Loucy (cell line): Measurements from ENCODE around the gene NCAPH2.

ENCODE experiments used
- H2AFZ ChIP-seq: fragments of 200-600 bp; sonication (generic); 2 replicates; pipeline ENCODE4 v1.6.0; 2016; ENCODE audit warnings: antibody characterized with exemption, mild to moderate bottlenecking, low read length, moderate library complexity
- H3F3A ChIP-seq: fragments of 200-600 bp; 2 replicates; pipeline ENCODE4 v1.6.0; 2016; ENCODE audit warnings: antibody characterized with exemption, low read depth, mild to moderate bottlenecking
- H3K27me3 ChIP-seq: fragments of 200-600 bp; sonication (generic); 2 replicates; pipeline ENCODE4 v1.6.1; 2014; ENCODE audit warnings: low read length, mild to moderate bottlenecking; ENCODE audit not compliant: insufficient read depth, poor library complexity, severe bottlenecking
- H3K36me3 ChIP-seq: fragments of 200-600 bp; sonication (generic); 2 replicates; pipeline ENCODE4 v1.6.1; 2016; ENCODE audit warnings: low read length; ENCODE audit not compliant: insufficient read depth
- H3K4me1 ChIP-seq: fragments of 200-600 bp; sonication (generic); 2 replicates; pipeline ENCODE4 v1.5.1; 2014; ENCODE audit warnings: low read length, mild to moderate bottlenecking; ENCODE audit not compliant: insufficient read depth, poor library complexity, severe bottlenecking
- H3K4me2 ChIP-seq: fragments of 200-600 bp; sonication (generic); 2 replicates; pipeline ENCODE4 v1.6.0; 2014; ENCODE audit warnings: antibody characterized with exemption, low read length, low read depth, mild to moderate bottlenecking; ENCODE audit not compliant: poor library complexity, severe bottlenecking
- H3K4me3 ChIP-seq: fragments of 200-600 bp; sonication (generic); 2 replicates; pipeline ENCODE4 v1.5.1; 2014; ENCODE audit warnings: low read length, mild to moderate bottlenecking, mixed read lengths; ENCODE audit not compliant: poor library complexity, severe bottlenecking
- H3K79me2 ChIP-seq: fragments of 200-600 bp; sonication (generic); 2 replicates; pipeline ENCODE4 v1.6.1; 2014; ENCODE audit warnings: low read length; ENCODE audit not compliant: insufficient read depth
- H3K9ac ChIP-seq: fragments of 200-600 bp; sonication (generic); 2 replicates; pipeline ENCODE4 v1.6.0; 2014; ENCODE audit warnings: mild to moderate bottlenecking, low read depth, low read length, moderate library complexity; ENCODE audit not compliant: poor library complexity, severe bottlenecking
- H3K9me2 ChIP-seq: fragments of 200-600 bp; sonication (generic); replicated peaks from 2 replicates; pipeline ENCODE4 v1.6.1; 2016; ENCODE audit warnings: low read depth, low read length, mixed read lengths
- H3K9me3 ChIP-seq: fragments of 200-600 bp; sonication (generic); 2 replicates; pipeline ENCODE4 v1.6.1; 2014; ENCODE audit warnings: mild to moderate bottlenecking, antibody characterized with exemption, low read length, low read depth; ENCODE audit not compliant: insufficient read depth
- H4K20me1 ChIP-seq: fragments of 200-600 bp; sonication (generic); 2 replicates; pipeline ENCODE4 v1.6.0; 2014; ENCODE audit warnings: antibody characterized with exemption, low read length, mild to moderate bottlenecking; ENCODE audit not compliant: insufficient read depth, poor library complexity, severe bottlenecking
- CTCF ChIP-seq: fragments of 200-600 bp; sonication (generic); conservative IDR thresholded peaks from 2 replicates; pipeline ENCODE4 v1.5.1; 2014; ENCODE audit warnings: mild to moderate bottlenecking, antibody characterized with exemption, low read length
- EZH2phosphoT487 ChIP-seq: fragments of 200-600 bp; IDR thresholded peaks from 2 replicates; pipeline ENCODE4 v1.6.1; 2018; ENCODE audit warnings: antibody characterized with exemption, mild to moderate bottlenecking, moderate library complexity, borderline replicate concordance

The NCAPH2 gene

GRCh38 chr22:50556703-50557102, 48.7 kb downstream of the NCAPH2 start:
- TF ChIP-seq CTCF: no peak
- no peak for TF ChIP-seq EZH2phosphoT487
- H3K36me3 ChIP-seq: no peaks in the 10 kb centered on the region
- H4K20me1 ChIP-seq: no peaks in the 10 kb centered on the region
- no peaks in the 10 kb centered on the region for H3K9me3 ChIP-seq
- H3K9me2 ChIP-seq: no peaks in the 10 kb centered on the region
- H3K27me3 ChIP-seq: no peaks in the 10 kb centered on the region
- peaks cover 2% of the 10 kb centered on the region for H3K4me1 ChIP-seq
- H3F3A ChIP-seq: no peaks in the 10 kb centered on the region
- no peaks in the 10 kb centered on the region for H3K79me2 ChIP-seq
- no peak overlapping the region for H2AFZ ChIP-seq
- H3K4me2 ChIP-seq: no peak overlapping the region
- no peak overlapping the region for H3K9ac ChIP-seq
- no peak overlapping the region for H3K4me3 ChIP-seq

DNA sequence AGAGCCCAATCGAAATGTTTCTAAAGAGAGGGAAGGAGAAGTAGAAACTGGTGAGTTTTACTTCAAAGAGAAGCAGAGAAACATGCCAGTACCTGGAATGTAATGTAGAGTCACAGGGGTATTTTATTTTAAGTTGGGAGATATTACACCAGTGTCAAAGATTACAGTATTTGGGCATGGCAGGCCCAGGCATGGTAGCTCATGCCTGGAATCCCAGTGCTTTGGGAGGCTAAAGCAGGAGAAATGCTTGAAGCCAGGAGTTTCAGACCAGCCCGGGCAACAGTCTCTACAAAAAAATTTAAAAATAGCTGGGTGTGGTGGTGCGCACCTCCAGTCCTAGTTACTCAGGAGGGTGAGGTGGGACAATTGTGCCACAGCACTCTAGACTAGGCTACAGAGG, 52.0 kb downstream of the NCAPH2 start:
- Histone ChIP-seq H3K9me2 (no peaks in the 10 kb centered on the region), H3K9me3 (no peaks in the 10 kb centered on the region), H2AFZ (no peak overlapping the region)

DNA sequence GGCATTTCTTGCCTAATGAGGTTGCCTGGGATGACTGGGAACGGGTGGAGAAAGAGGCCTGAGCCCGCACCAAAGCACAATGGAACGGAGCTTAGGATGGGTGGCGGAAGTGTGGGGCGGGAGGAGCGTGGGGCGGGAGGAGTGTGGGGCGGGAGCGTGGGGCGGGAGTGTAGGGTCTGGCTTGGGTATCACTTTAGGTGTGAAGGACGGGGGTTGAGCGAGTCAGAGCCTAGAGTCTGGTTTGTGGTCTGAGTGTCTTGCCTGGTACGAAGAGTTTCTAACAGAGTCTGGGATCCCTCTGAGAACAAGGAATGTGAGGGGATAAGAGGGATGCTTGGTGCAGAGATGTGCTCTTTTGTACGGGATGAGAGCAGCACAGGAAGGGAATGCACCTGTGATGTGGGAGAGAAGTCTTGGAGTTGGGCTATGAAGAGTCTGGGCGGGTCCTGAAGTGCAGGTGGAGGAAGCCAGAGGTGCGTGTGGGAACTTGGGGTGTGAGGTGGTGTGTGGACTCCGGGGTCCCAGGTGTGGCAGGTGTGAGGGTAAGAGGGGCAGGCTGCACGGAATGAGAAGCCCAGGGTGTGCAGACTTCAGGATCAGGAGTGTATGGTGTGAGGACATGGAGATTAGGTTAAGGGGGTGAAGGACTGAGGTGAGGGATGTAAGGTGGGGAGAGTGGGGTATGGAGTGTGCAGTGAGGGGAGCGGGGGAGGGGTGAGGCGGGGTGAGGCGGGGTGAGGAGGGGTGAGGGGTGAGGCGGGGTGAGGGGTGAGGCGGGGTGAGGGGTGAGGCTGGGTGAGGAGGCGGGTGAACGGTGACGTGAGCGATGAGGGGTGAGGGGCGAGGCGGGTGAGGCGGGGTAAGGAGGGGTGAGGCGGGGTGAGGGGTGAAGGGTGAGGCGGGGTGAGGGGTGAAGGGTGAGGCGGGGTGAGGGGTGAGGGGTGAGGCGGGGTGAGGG, 53.7 kb downstream of the NCAPH2 start:
- Histone ChIP-seq H3K27me3 (no peaks in the 10 kb centered on the region), H3K4me1 (peaks cover 10% of the 10 kb centered on the region), H2AFZ (no peak overlapping the region), H3K4me2 (no peak overlapping the region), H3K9ac (no peak overlapping the region), H3F3A (no peaks in the 10 kb centered on the region), H3K4me3 (no peak overlapping the region), H3K9me2 (no peaks in the 10 kb centered on the region), H4K20me1 (no peaks in the 10 kb centered on the region), H3K9me3 (no peaks in the 10 kb centered on the region), H3K79me2 (no peaks in the 10 kb centered on the region), H3K36me3 (no peaks in the 10 kb centered on the region)
- TF ChIP-seq CTCF (no peak), EZH2phosphoT487 (no peak)

More for the DNA sequence above, 52.0 kb downstream of the NCAPH2 start:
- Histone ChIP-seq H3K4me1 (peaks cover 10% of the 10 kb centered on the region), H3K79me2 (no peaks in the 10 kb centered on the region), H4K20me1 (no peaks in the 10 kb centered on the region), H3F3A (no peaks in the 10 kb centered on the region), H3K4me3 (no peak overlapping the region), H3K27me3 (no peaks in the 10 kb centered on the region), H3K4me2 (no peak overlapping the region), H3K9ac (no peak overlapping the region), H3K36me3 (no peaks in the 10 kb centered on the region)
- TF ChIP-seq CTCF (no peak), EZH2phosphoT487 (no peak)
